ENCODE data around the gene METRNL. TPM values are rescaled to one million over a fixed set of nuclear protein-coding genes. Genes with fewer than 3 reads are reported as not detected.
"Not testable (repeated sequence)": the region's sequence is repeated elsewhere in the genome, so short reads cannot be mapped to it uniquely, and the experiment has no call there.

Gene METRNL
- total RNA-seq, 1 donor from 2014 or later: 10.3 TPM

- intact Hi-C loops (cut with micrococcal nuclease): loop anchor here (1.0 to 5.0 kb wide), 2 partner anchors 28 to 64 kb away; partner anchors contain the start of gene METRNL
Observed at GRCh38 chr17:83051396-83052240, 27.8 kb upstream of the METRNL start.

- intact Hi-C loops (cut with micrococcal nuclease): loop anchor here (5.0 kb wide), 1 partner anchor 65 kb away; no protein-coding TSS in a partner anchor
Observed at GRCh38 chr17:83052241-83052564, 27.2 kb upstream of the METRNL start.

- intact Hi-C loops (cut with micrococcal nuclease): loop anchor here (5.0 kb wide), 1 partner anchor 66 kb away; no protein-coding TSS in a partner anchor
Observed at GRCh38 chr17:83053021-83053681, 26.3 kb upstream of the METRNL start.

- intact Hi-C loops (cut with micrococcal nuclease): loop anchor here (5.0 kb wide), 1 partner anchor 67 kb away; no protein-coding TSS in a partner anchor
Observed at GRCh38 chr17:83053739-83054451, 25.5 kb upstream of the METRNL start.

GRCh38 chr17:83054518-83055125, 24.8 kb upstream of the METRNL start:
- intact Hi-C loops (cut with micrococcal nuclease): loop anchor here (5.0 kb wide), 1 partner anchor 67 kb away; no protein-coding TSS in a partner anchor

- intact Hi-C loops (cut with micrococcal nuclease): not testable (repeated sequence)
Observed at GRCh38 chr17:83055176-83055575, 24.2 kb upstream of the METRNL start.

GRCh38 chr17:83055911-83056582, 23.4 kb upstream of the METRNL start:
- intact Hi-C loops (cut with micrococcal nuclease): no loop called here

- intact Hi-C loops (cut with micrococcal nuclease): no loop called here
Observed at GRCh38 chr17:83056583-83057396, 22.6 kb upstream of the METRNL start.

GRCh38 chr17:83057397-83057761, 22.0 kb upstream of the METRNL start:
- intact Hi-C loops (cut with micrococcal nuclease): no loop called here

- intact Hi-C loops (cut with micrococcal nuclease): no loop called here
Observed at GRCh38 chr17:83057793-83058265, 21.6 kb upstream of the METRNL start.

GRCh38 chr17:83058266-83058798, 21.1 kb upstream of the METRNL start:
- intact Hi-C loops (cut with micrococcal nuclease): no loop called here

GRCh38 chr17:83061586-83061985, 17.8 kb upstream of the METRNL start:
- intact Hi-C loops (cut with micrococcal nuclease): no loop called here

GRCh38 chr17:83062011-83062817, 17.2 kb upstream of the METRNL start:
- intact Hi-C loops (cut with micrococcal nuclease): no loop called here

GRCh38 chr17:83062818-83063671, 16.4 kb upstream of the METRNL start:
- intact Hi-C loops (cut with micrococcal nuclease): no loop called here

- intact Hi-C loops (cut with micrococcal nuclease): no loop called here
Observed at GRCh38 chr17:83064021-83064731, 15.2 kb upstream of the METRNL start.

- intact Hi-C loops (cut with micrococcal nuclease): no loop called here
Observed at GRCh38 chr17:83064732-83065659, 14.4 kb upstream of the METRNL start.
